Fibroblast of skin of abdomen (primary cell): ENCODE data around the gene GUCA2B.

Source experiments
- DNase-seq: peaks from one replicate; pipeline ENCODE4 v3.0.0-alpha.2; 2013

Gene GUCA2B

GRCh38 chr1:42168391-42168670 lies 15.1 kb downstream of the GUCA2B start:
- no peak for DNase-seq

GRCh38 chr1:42168763-42169162 lies 15.6 kb downstream of the GUCA2B start:
- DNase-seq: no peak

GRCh38 chr1:42170779-42171621 lies 17.8 kb downstream of the GUCA2B start:
- DNase-seq: no peak

GRCh38 chr1:42171679-42172266 lies 18.6 kb downstream of the GUCA2B start:
- DNase-seq: no peak

GRCh38 chr1:42172381-42173133 lies 19.3 kb downstream of the GUCA2B start:
- peak; percentile 22 for DNase-seq

- DNase-seq: peak; percentile 41
Observed at GRCh38 chr1:42173155-42173933, 20.1 kb downstream of the GUCA2B start.

- DNase-seq: peak; percentile 72
Observed at GRCh38 chr1:42173961-42174735, 20.9 kb downstream of the GUCA2B start.

- DNase-seq: no peak
Observed at GRCh38 chr1:42175314-42176054, 22.3 kb downstream of the GUCA2B start.

GRCh38 chr1:42176902-42177519 lies 23.8 kb downstream of the GUCA2B start:
- peak; percentile 29 for DNase-seq

GRCh38 chr1:42177541-42177981 lies 24.4 kb downstream of the GUCA2B start:
- DNase-seq: peak; percentile 90

GRCh38 chr1:42178249-42178648 lies 25.0 kb downstream of the GUCA2B start:
- DNase-seq: no peak

- DNase-seq: peak; percentile 82
Observed at GRCh38 chr1:42179275-42179674, 26.1 kb downstream of the GUCA2B start.

GRCh38 chr1:42179900-42180329 lies 26.7 kb downstream of the GUCA2B start:
- DNase-seq: no peak

GRCh38 chr1:42181687-42182086 lies 28.5 kb downstream of the GUCA2B start:
- no peak for DNase-seq

GRCh38 chr1:42183210-42183956 lies 30.2 kb downstream of the GUCA2B start:
- DNase-seq: no peak

GRCh38 chr1:42183957-42184268 lies 30.7 kb downstream of the GUCA2B start:
- no peak for DNase-seq

GRCh38 chr1:42184616-42185015 lies 31.4 kb downstream of the GUCA2B start:
- DNase-seq: no peak

- DNase-seq: peak; percentile 81
Observed at GRCh38 chr1:42186152-42186551, 32.9 kb downstream of the GUCA2B start.

- DNase-seq: no peak
Observed at GRCh38 chr1:42189931-42190853, 37.0 kb downstream of the GUCA2B start.
